ENCODE data around the gene SPINK1. TPM values are rescaled to one million over a fixed set of nuclear protein-coding genes. Genes with fewer than 3 reads are reported as not detected.

SPINK1 gene
- total RNA-seq, 4 donors from 2014 or later = not detected

DNA sequence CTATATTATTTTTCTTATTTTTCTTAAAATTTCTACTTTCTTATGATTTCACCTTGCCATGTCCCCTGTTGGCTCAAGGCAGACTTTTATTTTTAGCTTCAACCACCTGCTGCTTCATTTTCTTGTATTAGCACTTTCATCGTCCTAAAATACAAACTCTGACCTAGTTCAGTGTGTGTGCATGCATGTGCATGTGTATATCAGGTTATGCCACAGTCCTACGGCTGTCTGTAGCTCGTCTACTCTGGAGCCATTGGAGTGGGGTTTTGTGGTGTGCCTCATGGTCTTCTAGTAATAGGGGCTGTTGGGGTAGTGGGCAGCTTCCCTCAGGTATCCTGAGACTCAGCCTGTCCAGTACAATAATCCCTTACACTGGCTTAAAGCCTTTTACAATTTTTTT lies 13.4 kb upstream of the SPINK1 start:
- no peak for TF ChIP-seq POLR2A (IDR thresholded peaks at IDR 0.05)
- TF ChIP-seq, protein P1, sequence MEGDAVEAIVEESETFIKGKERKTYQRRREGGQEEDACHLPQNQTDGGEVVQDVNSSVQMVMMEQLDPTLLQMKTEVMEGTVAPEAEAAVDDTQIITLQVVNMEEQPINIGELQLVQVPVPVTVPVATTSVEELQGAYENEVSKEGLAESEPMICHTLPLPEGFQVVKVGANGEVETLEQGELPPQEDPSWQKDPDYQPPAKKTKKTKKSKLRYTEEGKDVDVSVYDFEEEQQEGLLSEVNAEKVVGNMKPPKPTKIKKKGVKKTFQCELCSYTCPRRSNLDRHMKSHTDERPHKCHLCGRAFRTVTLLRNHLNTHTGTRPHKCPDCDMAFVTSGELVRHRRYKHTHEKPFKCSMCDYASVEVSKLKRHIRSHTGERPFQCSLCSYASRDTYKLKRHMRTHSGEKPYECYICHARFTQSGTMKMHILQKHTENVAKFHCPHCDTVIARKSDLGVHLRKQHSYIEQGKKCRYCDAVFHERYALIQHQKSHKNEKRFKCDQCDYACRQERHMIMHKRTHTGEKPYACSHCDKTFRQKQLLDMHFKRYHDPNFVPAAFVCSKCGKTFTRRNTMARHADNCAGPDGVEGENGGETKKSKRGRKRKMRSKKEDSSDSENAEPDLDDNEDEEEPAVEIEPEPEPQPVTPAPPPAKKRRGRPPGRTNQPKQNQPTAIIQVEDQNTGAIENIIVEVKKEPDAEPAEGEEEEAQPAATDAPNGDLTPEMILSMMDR (IDR thresholded peaks at IDR 0.05 in 4 of 5, conservative IDR thresholded peaks at IDR 0.05 in 1 of 5) = no peak
- in situ Hi-C loops (cut with MboI; ENCODE audit: low sequenced_read_pairs in 4 of 4) = no loop called here
- H3K27ac ChIP-seq = no peak overlapping the region
- H3K36me3 ChIP-seq = no peaks in the 10 kb centered on the region
- no peaks in the 10 kb centered on the region for H3K9me3 ChIP-seq
- H3K4me3 ChIP-seq = no peak overlapping the region
- H3K4me1 ChIP-seq = no peaks in the 10 kb centered on the region
- intact Hi-C loops (cut with DNase I; ENCODE audit: low total_unique reads) = no loop called here
- DNase-seq (no peak), ATAC-seq (no peak)
- no peaks in the 10 kb centered on the region for H3K27me3 ChIP-seq

GRCh38 chr5:147842869-147843268 lies 11.4 kb upstream of the SPINK1 start:
- DNase-seq = no peak
- no peak overlapping the region for H3K27ac ChIP-seq
- intact Hi-C loops (cut with DNase I; ENCODE audit: low total_unique reads) (no loop called here), in situ Hi-C loops (cut with MboI; ENCODE audit: low sequenced_read_pairs in 4 of 4) (no loop called here)
- no peak overlapping the region for H3K4me3 ChIP-seq
- no peaks in the 10 kb centered on the region for H3K4me1 ChIP-seq
- TF ChIP-seq, protein P1 (IDR thresholded peaks at IDR 0.05 in 4 of 5, conservative IDR thresholded peaks at IDR 0.05 in 1 of 5) = no peak
- no peak for TF ChIP-seq POLR2A (IDR thresholded peaks at IDR 0.05)
- no peaks in the 10 kb centered on the region for H3K36me3 ChIP-seq
- ATAC-seq = no peak
- H3K9me3 ChIP-seq = no peaks in the 10 kb centered on the region
- H3K27me3 ChIP-seq = no peaks in the 10 kb centered on the region

GRCh38 chr5:147836439-147836838 lies 5.0 kb upstream of the SPINK1 start:
- Histone ChIP-seq H3K36me3 (no peaks in the 10 kb centered on the region), H3K9me3 (no peaks in the 10 kb centered on the region), H3K27ac (no peak overlapping the region), H3K4me1 (no peaks in the 10 kb centered on the region), H3K27me3 (no peaks in the 10 kb centered on the region), H3K4me3 (no peak overlapping the region)
- ATAC-seq = no peak
- no peak for DNase-seq
- intact Hi-C loops (cut with DNase I; ENCODE audit: low total_unique reads) (no loop called here), in situ Hi-C loops (cut with MboI; ENCODE audit: low sequenced_read_pairs in 4 of 4) (no loop called here)
- TF ChIP-seq, protein P1 (IDR thresholded peaks at IDR 0.05 in 4 of 5, conservative IDR thresholded peaks at IDR 0.05 in 1 of 5) = no peak
- no peak for TF ChIP-seq POLR2A (IDR thresholded peaks at IDR 0.05)

DNA sequence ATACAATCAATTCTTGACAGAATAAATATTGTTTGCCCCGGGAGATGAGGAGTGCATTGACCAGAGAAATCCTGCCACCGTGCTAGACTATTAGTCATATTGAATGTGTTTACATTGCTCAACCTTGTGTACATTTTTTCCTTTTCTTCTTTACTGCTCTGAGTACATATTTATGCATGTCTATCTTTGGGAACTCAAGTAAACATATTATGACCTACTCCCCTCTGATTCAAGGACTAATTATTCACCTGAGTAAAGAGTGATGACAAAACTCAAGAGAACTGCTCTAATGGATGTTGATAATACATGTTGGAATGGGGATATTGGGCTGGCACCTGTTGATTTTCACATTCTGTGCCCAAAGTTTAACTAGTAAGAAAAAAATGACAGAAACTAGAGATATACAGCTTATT lies 3.9 kb upstream of the SPINK1 start:
- in situ Hi-C loops (cut with MboI; ENCODE audit: low sequenced_read_pairs in 4 of 4) = no loop called here

More for the DNA sequence above, 3.9 kb upstream of the SPINK1 start:
- Histone ChIP-seq H3K36me3 (no peaks in the 10 kb centered on the region), H3K27ac (no peak overlapping the region), H3K27me3 (no peaks in the 10 kb centered on the region), H3K4me1 (no peaks in the 10 kb centered on the region), H3K9me3 (no peaks in the 10 kb centered on the region), H3K4me3 (no peak overlapping the region)
- TF ChIP-seq, protein P1 (IDR thresholded peaks at IDR 0.05 in 4 of 5, conservative IDR thresholded peaks at IDR 0.05 in 1 of 5) = no peak
- TF ChIP-seq POLR2A (IDR thresholded peaks at IDR 0.05) = no peak
- DNase-seq = no peak
- ATAC-seq = no peak
- intact Hi-C loops (cut with DNase I; ENCODE audit: low total_unique reads) = no loop called here
